ENCODE measurements around the gene KLHL9.

The KLHL9 gene

DNA sequence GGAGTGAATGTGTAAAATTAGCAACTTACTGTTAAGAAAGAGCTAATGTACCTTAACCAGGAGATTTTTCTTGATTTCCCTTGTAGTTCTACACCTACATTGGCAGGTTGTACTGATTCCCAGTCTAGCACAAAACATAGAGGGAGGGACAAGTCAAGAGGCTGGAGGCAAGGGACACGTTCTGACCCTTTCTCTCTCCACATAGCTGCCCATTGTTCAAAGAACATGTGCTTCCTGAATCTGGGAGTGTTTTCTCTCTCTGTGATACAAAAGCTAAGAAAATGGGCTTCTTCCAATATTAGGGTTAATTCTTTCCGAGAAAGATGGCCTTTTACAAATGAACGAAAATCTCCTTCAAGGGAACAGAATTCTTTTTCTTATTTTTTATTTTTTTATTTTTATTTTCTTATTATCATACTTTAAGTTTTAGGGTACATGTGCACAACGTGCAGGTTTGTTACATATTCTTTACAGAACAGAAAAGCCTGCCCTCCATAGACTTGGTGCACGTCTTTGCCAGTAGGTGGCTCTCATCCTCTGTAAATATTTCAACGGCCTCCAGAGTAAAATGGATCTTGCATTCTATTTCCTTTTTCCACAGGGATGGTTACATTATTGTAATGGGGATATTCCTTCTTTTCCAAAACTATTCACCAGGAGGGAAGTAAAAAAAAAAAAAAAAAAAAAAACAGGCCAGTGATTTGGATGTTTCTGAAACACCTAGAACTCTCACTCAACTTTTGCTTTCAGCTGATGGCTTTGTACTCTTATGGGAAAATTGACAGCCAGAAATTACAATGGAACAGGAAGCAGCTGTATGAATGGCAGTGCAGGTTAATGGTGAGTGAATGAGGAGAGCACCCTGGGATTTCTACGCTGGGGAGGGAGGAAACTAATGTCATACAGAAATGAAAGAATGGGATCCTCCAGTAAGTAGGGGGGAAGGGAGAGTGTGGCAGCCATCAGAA, 17.0 kb downstream of the KLHL9 start:
- DNase-seq = peak; percentile 16

DNA sequence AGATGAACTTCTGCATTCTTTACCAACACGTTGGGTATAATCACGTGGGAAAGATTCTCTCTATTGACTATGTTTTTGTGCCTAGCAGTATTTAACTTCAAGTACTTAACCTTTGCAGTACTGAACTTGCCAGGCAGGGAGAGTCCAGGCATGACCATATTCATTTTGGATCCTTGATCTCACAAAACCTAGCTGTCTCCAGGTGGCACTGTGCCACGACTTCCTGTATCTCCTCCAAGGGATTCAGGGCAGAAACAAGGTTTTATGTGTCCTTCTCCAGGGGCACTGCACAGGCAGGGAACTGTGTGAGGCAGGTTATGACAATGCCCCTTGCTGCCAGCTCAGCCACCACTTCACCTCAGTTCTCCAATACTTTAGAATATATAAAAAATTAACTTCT, 18.3 kb downstream of the KLHL9 start:
- DNase-seq = no peak

DNA sequence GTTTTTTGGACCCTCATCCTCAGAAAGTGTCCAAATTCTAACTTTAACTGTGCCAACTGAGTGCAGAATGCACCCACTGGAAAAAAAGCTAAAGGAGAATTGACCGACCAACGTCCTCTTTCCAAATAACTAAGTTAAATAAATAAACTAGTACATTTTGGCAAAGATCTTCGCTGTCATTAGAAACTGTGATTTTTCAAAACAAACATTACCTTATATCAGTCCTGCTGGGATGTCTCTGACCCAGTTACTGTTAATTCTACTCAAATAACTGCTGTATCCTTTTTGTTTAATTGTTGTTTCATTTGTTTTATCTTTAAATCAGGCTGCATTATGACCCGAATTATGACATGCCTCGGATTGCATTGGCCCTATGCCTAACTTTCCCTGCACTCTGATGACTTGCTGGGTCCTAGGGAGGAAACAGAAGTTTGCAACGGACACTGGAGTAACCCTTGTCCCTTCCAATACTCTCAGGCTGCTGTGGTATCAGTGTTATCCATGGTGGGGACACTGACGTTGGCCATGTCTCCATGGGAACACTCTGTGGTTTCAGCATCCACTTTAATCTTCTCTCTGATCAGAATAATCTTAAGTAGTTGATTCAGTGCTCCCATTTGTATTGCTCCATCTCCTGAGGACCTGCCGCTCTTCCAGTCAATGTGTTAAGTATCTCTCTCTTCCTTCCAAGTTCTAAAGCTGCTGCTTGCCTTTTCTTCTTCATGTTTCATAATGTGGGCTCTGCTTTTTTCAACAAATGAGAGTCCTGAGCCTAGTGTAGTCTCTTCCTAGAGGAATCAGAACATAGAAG, 19.0 kb downstream of the KLHL9 start:
- no peak for DNase-seq

DNA sequence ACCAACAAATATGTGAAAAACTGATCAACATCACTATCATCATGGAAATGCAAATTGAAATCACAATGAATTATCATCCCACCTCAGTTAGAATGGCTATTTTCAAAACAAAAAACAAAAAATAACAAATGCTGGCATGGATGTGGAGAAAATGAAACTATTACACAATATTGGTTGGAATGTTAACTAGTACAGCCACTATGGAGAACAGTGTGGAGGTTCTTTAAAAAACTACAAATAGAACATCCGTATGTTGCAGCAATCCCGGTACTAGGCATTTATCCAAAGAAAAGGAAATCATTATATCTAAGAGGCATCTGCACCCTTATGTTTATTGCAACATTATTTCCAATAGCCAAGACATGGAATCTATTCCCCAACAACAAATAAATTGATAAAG, 21.1 kb downstream of the KLHL9 start:
- DNase-seq = no peak

DNA sequence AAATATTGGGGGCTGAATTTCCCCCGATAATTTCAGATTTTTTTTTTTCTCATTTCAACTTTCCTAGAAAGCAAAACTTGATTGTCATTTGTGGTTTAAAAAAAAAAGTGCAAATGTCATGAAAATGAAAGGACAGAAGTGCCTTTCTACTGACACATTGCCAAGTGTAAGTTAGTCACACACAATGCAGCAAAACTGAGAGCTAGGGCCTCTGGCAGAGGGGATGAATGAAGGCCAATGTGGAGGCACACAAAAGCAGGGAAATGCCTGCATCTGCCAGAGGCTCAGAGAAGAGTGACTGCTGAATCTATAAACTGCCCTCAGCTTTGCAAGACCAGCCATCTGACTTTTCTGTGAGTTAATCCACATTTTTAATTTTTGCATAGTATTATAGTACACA, 23.3 kb downstream of the KLHL9 start:
- DNase-seq = no peak

DNA sequence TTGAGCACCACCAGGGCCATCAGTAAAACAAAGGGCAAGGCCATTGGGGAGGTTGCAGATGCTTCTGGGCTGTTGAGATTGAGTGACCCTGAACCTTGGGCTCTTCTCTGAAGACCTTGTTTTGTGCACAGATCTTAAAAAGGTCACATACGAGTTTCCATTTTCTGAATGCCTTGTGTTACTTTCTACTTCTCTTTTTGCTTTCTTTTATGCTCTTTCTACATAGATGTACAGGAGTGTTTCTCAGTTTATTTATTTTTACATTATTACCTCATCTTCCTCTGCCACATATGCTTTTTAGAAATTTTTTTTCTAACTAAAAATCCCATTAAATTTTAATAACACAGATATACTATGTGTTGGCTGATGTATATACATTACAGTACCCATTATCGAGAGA, 30.0 kb downstream of the KLHL9 start, which contains the start of gene IFNA5:
Gene IFNA5 (minus strand): TSS at position 101 of the 400 bp plus-strand sequence. CDS start 57 bp downstream, at position 44.
- no peak for DNase-seq

DNA sequence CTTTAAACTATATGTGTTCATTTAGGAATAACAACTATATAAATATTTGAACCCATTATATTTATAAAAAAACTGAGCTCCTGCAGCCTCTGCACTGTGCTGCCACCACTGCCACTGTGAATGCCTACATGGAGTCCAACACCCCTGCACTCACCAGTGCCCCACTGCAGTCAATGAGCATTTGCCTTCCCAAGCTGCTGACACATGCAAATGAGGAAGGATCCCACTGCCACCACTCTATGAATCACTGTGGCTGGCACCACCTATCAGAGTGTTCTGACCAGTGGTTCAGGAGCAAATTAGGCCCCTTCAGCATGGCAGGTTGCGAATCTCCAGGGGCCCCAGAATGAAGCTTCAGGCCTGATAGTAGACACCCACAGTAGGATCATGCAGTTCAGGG, 39.2 kb downstream of the KLHL9 start:
- no peak for DNase-seq

DNA sequence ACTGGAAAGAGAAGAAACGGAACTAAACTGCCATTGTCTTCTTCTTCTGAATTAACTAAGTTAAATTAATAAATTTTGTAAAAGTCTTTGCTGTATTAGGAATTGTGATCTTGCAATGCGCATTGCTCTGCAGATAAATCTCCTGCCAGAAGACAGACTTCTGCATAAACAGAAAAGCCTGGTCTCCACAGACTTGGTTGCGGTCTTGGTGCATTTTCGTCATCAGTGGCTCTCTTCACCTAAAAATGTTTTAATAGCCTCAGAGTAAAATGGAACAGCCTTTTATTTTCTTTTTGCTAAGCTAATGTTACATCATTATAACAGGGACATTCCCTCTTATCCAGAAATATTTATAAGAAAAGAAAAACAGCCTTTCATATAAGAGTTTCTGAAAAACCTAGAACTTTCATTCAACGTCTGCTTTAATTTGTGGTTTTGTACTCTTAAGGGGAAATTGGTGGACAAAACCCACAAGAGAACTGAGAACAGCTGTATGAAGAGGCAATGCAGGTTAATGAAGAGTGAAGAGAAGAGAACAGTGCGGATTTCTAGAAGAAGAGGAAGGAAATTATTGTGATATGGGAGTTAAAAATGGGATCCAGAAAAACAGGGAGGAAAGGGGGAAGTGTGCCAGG, 40.2 kb downstream of the KLHL9 start:
- no peak for DNase-seq

DNA sequence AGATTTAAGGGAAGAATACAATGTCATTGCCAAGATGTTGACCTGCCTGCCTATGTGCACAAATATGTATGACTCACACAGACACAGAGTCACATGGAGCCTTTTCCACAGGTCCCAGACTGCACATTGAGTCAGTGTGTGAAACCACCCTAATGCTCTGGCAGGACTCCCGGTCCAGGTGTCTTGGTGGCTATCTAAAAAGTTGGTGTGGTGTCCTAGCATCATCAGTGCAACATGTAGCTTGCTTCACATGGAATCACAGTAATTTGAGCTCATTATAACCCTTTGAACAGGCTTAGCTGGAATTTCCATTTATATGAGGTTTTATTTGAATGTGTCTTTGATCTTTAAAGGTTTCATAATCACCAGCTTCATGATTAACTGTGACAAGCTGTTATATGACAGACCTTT, 40.8 kb downstream of the KLHL9 start:
- DNase-seq = no peak

DNA sequence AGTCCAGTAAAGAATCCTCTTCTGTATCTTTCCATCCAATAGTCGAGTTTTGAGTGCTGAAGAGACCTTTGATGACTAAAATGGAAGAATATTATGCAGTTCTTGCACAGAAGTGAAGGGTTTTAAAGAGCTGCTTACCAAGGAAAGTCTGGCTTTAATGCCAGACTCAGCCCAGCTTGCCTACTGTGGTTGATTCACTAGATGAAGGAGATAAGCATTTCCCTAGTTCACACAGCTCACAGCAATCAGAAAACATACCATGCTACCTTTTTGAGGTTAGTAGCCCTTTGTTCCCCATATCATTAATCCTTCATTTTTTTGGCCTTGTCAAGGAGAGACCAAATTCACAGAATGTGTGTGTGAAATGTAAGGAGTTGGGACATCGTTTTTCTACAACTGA, 45.4 kb downstream of the KLHL9 start:
- DNase-seq = no peak

DNA sequence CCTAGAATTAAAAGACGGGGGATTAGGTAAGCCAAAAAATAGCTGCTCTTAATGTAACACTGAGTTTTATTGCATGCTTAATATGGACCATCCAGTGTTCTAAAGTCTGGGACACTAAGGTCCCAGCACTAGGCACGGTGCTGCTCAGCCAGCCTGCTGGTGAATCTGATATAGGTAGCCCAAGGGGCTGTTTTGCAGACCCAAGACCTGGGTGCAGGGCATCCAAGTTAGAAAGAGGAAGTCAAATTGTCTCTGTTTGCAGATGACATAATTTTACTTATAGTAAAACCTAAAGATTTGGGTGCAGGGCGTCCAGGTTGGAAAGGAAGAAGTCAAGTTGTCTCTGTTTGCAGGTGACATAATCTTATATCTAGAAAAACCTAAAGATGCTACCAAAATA, 47.9 kb downstream of the KLHL9 start:
- no peak for DNase-seq

DNA sequence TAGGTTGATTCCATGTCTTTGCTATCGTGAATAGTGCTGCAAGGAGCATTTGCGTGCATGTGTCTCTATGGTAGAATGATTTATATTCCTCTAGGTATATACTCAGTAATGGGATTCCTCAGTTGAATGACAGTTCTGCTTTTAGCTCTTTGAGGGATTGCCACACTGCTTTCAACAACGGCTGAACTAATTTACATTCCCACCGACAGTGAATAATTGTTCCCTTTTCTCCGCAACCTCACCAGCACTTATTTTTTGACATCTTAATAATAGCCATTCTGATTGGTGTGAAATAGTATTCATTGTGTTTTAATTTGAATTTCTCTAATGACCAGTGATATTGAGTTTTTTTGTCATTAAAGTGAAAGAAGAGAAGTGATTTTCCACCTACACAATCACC, 48.5 kb downstream of the KLHL9 start:
- DNase-seq = no peak

DNA sequence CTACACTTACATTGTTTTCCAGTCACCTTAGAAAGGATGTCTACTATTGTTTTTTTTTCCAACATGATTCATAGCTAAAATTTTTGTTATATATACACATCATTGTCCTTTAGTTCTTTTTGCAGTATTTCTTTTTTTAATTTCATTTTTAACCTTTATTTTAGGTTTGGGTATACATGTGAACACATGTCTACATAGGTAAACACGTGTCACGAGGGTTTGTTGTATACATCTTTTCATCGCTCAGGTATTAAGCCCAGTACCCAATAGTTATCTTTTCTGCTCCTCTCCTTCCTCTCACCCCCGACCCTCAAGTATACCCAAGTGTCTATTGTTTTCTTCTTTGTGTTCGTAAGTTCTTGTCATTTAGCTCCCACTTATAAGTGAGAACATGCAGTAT, 49.1 kb downstream of the KLHL9 start:
- no peak for DNase-seq

DNA sequence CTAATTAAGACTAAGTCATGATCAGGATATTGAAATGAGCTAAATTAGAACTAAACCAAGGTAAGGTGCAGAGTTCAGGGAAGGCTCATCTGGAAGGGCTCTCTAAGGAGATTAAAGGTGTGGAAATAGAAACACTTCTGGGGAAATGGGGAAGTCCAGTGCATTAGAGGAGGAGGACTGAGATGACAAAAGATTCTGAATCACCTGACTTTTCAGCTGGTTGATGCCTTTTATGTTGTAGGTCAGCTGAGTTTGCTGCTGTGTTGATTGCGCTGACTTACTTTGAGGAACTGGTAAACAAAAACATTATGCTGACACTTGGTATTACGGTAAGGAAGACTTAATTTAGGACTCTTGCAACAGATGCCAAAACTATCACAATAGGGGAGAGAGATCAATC, 53.9 kb downstream of the KLHL9 start:
- DNase-seq = no peak

All from NCI-H2171 treated with DMSO at 0.1 percent for 48 hours (cell line).